Activated naive CD4-positive, alpha-beta T cell treated with anti-CD3 and anti-CD28 coated beads for 36 hours (primary cell): Measurements from ENCODE around the gene RFTN2. TPM values are rescaled to one million over a fixed set of nuclear protein-coding genes. Genes with fewer than 3 reads are reported as not detected.
"Not testable (repeated sequence)": the region's sequence is repeated elsewhere in the genome, so short reads cannot be mapped to it uniquely, and the experiment has no call there.

Experiments used
- CTCF ChIA-PET: fragments of 350-600 bp; sonication (Branson Sonifier 250); formaldehyde crosslinking; loops from one replicate; lab custom pipeline; 2021; ENCODE audit warnings: antibody characterized with exemption; lab: Charles Lee
- DNase-seq: peaks from one replicate; pipeline ENCODE4 v3.0.0-alpha.2; 2020
- H3K27ac Mint-ChIP-seq: one replicate; pipeline ENCODE4 v1.8.0; 2021; ENCODE audit warnings: mild to moderate bottlenecking, mixed read lengths
- H3K27me3 Mint-ChIP-seq: one replicate; pipeline ENCODE4 v1.8.0; 2021; ENCODE audit warnings: low read depth, mixed read lengths
- H3K36me3 Mint-ChIP-seq: one replicate; pipeline ENCODE4 v1.8.0; 2021; ENCODE audit warnings: low read depth, mixed read lengths
- H3K4me1 Mint-ChIP-seq: one replicate; pipeline ENCODE4 v1.8.0; 2021; ENCODE audit warnings: low read depth, mixed read lengths
- H3K4me3 Mint-ChIP-seq: one replicate; pipeline ENCODE4 v1.8.0; 2021; ENCODE audit warnings: mild to moderate bottlenecking, moderate library complexity, mixed read lengths
- H3K9me3 Mint-ChIP-seq: one replicate; pipeline ENCODE4 v1.8.0; 2021; ENCODE audit warnings: mixed read lengths
- intact Hi-C: fragments of 100-400 bp; cut with micrococcal nuclease; formaldehyde crosslinking; loops from one replicate; pipeline ENCODE4 v1.15.1; 2023
- total RNA-seq, 2 experiments: library from RNA; stranded (reverse); gene quantifications; one replicate each; pipeline ENCODE4 v1.2.3, GENCODE V29; 2021

RFTN2 gene
- total RNA-seq, 2 experiments from 2014 or later = not detected

DNA sequence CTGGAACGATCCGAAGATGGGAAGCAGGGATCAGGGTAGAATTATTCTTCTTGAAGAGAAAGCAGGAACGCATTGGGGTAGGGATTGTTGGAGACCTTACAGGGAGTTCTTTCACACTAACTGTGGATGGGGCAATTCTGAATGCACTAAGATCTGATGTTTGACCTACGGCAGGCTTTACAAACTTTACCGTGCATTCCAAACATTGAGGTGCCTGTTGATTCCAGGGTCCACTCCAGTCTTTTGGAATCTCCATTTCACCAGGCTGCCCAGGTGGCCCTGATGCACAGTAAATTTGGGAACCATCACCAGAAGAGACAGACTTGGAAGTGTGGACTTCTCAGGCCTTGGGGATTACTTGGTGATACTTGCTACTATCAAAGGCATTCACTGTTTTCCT lies 76.9 kb downstream of the RFTN2 start:
- CTCF ChIA-PET = no interaction called here
- H3K4me3 Mint-ChIP-seq = no peak overlapping the region
- no peaks in the 10 kb centered on the region for H3K36me3 Mint-ChIP-seq
- H3K27me3 Mint-ChIP-seq = peaks cover 4% of the 10 kb centered on the region
- H3K9me3 Mint-ChIP-seq = no peaks in the 10 kb centered on the region
- intact Hi-C loops = loop anchor here (2.0 kb wide), 1 partner anchor 100 kb away; the partner anchor contains the start of gene HSPD1
- peaks cover 5% of the 10 kb centered on the region for H3K4me1 Mint-ChIP-seq
- no peak overlapping the region for H3K27ac Mint-ChIP-seq
- no peak for DNase-seq

GRCh38 chr2:197597166-197597565 lies 78.2 kb downstream of the RFTN2 start:
- no peak overlapping the region for H3K27ac Mint-ChIP-seq
- intact Hi-C loops = no loop called here
- no peak overlapping the region for H3K4me3 Mint-ChIP-seq
- CTCF ChIA-PET = interaction anchor here (1.0 kb wide), 1 partner anchor 155 kb away, joined by 3 read pairs; no protein-coding TSS in a partner anchor
- peaks cover 4% of the 10 kb centered on the region for H3K27me3 Mint-ChIP-seq
- H3K4me1 Mint-ChIP-seq = peaks cover 5% of the 10 kb centered on the region
- no peaks in the 10 kb centered on the region for H3K9me3 Mint-ChIP-seq
- no peaks in the 10 kb centered on the region for H3K36me3 Mint-ChIP-seq
- DNase-seq = no peak

- CTCF ChIA-PET = interaction anchor here (1.0 kb wide), 1 partner anchor 155 kb away, joined by 3 read pairs; no protein-coding TSS in a partner anchor
- peaks cover 5% of the 10 kb centered on the region for H3K4me1 Mint-ChIP-seq
- no peaks in the 10 kb centered on the region for H3K9me3 Mint-ChIP-seq
- H3K27me3 Mint-ChIP-seq = peaks cover 4% of the 10 kb centered on the region
- intact Hi-C loops = no loop called here
- no peak overlapping the region for H3K4me3 Mint-ChIP-seq
- no peak for DNase-seq
- H3K27ac Mint-ChIP-seq = no peak overlapping the region
- no peaks in the 10 kb centered on the region for H3K36me3 Mint-ChIP-seq
These were observed 78.6 kb downstream of the RFTN2 start for GRCh38 chr2:197596766-197597165.

DNA sequence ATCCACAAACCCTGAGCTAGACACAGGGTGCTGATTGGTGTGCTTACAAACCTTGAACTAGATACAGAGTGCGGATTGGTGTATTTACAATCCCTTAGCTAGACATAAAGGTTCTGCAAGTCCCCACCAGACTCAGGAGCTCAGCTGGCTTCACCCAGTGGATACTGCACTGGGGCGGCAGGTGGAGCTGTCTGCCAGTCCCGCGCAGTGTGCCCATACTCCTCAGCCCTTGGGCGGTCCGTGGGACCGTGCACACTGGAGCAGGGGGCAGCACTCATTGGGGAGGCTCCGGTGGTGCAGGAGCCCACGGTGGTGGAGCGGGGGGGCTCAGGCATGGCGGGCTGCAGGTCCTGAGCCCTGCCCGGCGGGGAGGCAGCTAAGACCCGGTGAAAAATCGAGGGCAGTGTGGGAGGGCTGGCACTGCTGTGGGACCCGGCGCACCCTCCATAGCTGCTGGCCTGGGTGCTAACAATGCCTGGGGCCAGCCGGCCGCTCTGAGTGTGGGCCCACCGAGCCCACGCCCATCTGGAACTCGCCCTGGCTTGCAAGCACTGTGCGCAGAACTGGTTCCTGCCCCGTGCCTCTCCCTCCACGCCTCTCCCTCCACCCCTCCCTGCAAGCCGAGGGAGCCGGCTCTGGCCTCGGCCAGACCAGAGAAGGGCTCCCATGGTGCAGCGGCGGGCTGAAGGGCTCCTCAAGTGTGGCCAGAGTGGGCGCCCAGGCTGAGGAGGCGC lies 83.9 kb downstream of the RFTN2 start:
- no peak overlapping the region for H3K27ac Mint-ChIP-seq
- H3K4me1 Mint-ChIP-seq = no peaks in the 10 kb centered on the region
- no peak for DNase-seq
- H3K9me3 Mint-ChIP-seq = no peaks in the 10 kb centered on the region
- intact Hi-C loops = no loop called here
- peaks cover 7% of the 10 kb centered on the region for H3K27me3 Mint-ChIP-seq
- H3K36me3 Mint-ChIP-seq = no peaks in the 10 kb centered on the region
- H3K4me3 Mint-ChIP-seq = no peak overlapping the region
- CTCF ChIA-PET = no interaction called here

DNA sequence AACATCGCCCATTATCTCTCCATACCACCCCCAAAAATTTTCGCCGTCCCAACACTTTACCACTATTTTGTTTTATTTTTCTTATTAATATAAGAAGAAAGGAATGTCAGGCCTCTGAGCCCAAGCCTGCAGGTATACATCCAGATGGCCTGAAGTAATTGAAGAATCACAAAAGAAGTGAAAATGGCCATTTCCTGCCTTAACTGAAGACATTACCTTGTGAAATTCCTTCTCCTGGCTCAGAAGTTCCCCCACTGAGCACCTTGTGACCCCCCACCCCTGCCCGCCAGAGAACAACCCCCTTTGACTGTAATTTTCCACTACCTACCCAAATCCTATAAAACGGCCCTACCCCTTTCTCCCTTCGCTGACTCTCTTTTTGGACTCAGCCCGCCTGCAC lies 88.1 kb downstream of the RFTN2 start:
- DNase-seq, intact Hi-C loops, H3K27ac Mint-ChIP-seq, H3K9me3 Mint-ChIP-seq, H3K4me1 Mint-ChIP-seq, H3K4me3 Mint-ChIP-seq, H3K27me3 Mint-ChIP-seq, H3K36me3 Mint-ChIP-seq, CTCF ChIA-PET: not testable (repeated sequence)

DNA sequence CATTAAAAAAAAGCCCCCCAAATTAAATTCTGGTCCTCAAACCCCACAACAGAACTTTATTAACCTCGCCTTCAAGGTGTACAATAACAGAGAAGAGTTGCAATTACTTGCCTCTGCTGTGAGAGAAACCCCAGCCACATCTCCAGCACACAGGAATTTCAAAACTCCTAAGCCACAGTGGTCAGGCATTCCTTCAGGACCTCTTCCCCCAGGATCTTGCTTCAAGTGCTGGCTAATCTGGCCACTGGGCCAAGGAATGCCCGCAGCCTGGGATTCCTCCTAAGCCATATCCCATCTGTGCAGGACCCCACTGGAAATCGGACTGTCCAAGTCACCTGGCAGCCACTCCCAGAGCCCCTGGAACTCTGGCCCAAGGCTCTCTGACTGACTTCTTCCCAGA lies 95.2 kb downstream of the RFTN2 start:
- H3K36me3 Mint-ChIP-seq, DNase-seq, H3K4me3 Mint-ChIP-seq, H3K27me3 Mint-ChIP-seq, CTCF ChIA-PET, H3K27ac Mint-ChIP-seq, H3K9me3 Mint-ChIP-seq, H3K4me1 Mint-ChIP-seq, intact Hi-C loops: not testable (repeated sequence)

DNA sequence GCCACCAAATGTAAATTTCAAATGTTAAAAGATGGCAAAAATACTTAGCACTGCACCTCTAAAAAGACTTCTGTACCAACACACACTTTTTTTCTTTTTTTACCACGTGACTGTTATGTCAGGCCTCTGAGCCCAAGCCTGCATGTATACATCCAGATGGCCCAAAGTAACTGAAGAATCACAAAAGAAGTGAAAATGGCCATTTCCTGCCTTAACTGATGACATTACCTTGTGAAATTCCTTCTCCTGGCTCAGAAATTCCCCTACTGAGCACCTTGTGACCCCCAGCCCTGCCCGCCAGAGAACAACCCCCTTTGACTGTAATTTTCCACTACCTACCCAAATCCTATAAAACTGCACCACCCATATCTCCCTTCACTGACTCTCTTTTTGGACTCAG lies 97.1 kb downstream of the RFTN2 start:
- H3K4me3 Mint-ChIP-seq, intact Hi-C loops, H3K4me1 Mint-ChIP-seq, DNase-seq, H3K27me3 Mint-ChIP-seq, H3K36me3 Mint-ChIP-seq, CTCF ChIA-PET, H3K27ac Mint-ChIP-seq: not testable (repeated sequence)
- H3K9me3 Mint-ChIP-seq = peaks cover 18% of the 10 kb centered on the region

- Mint-ChIP-seq H3K27ac (no peak overlapping the region), H3K9me3 (peaks cover 23% of the 10 kb centered on the region), H3K4me1 (no peaks in the 10 kb centered on the region), H3K4me3 (no peak overlapping the region), H3K36me3 (peaks cover 14% of the 10 kb centered on the region), H3K27me3 (no peaks in the 10 kb centered on the region)
- DNase-seq = no peak
- intact Hi-C loops = no loop called here
- CTCF ChIA-PET = interaction anchor here (0.6 kb wide), 1 partner anchor 23 kb away, joined by 3 read pairs; no protein-coding TSS in a partner anchor
These were observed 97.9 kb downstream of the RFTN2 start for GRCh38 chr2:197577446-197577845.

DNA sequence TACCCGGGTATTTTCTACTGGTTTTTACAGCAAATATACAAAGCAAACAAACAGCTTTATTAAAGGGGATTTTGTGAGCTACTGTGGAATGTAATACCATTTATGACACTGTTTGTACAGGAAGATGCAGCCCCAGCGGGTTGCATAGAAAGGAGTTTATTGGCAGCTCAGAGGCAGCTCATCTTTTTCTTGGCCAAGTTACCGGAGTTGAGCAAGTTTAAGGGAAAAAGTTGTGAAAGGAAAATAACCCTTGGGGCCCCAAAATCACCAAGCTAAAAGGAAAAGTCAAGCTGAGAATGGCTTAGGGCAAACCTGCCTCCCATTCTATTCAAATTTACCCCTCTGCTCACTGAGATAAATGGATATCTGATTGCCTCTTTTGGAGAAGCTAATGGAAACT lies 98.8 kb downstream of the RFTN2 start:
- Mint-ChIP-seq H3K27ac (no peak overlapping the region), H3K36me3 (peaks cover 17% of the 10 kb centered on the region), H3K4me1 (no peaks in the 10 kb centered on the region), H3K27me3 (no peaks in the 10 kb centered on the region), H3K4me3 (no peak overlapping the region), H3K9me3 (peaks cover 23% of the 10 kb centered on the region)
- CTCF ChIA-PET = interaction anchor here (0.5 to 1.4 kb wide), 6 partner anchors 9 to 521 kb away, joined by 3 read pairs; no protein-coding TSS in a partner anchor
- intact Hi-C loops = no loop called here
- no peak for DNase-seq

DNA sequence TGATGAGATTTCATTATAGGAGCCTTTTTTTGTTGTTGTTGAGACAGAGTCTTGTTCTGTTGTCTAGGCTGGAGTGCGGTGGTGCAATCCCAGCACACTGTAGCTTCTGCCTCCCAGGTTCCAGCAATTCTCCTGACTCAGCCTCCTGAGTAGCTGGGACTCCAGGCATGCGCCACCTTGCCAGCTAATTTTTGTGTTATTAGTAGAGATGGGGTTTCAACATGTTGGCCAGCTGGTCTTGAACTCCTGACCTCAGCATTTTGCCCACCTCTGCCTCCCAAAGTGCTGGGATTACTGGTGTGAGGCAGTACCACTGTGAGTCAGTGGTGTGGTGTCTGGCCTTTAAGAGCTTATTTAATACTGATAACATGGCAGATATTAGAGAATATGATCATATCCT lies 99.4 kb downstream of the RFTN2 start:
- CTCF ChIA-PET = interaction anchor here (0.5 to 1.4 kb wide), 4 partner anchors 10 to 331 kb away, joined by 3 read pairs; no protein-coding TSS in a partner anchor
- Mint-ChIP-seq H3K9me3 (peaks cover 23% of the 10 kb centered on the region), H3K4me3 (no peak overlapping the region), H3K27me3 (no peaks in the 10 kb centered on the region), H3K4me1 (no peaks in the 10 kb centered on the region), H3K27ac (no peak overlapping the region), H3K36me3 (peaks cover 17% of the 10 kb centered on the region)
- no peak for DNase-seq
- intact Hi-C loops = no loop called here

DNA sequence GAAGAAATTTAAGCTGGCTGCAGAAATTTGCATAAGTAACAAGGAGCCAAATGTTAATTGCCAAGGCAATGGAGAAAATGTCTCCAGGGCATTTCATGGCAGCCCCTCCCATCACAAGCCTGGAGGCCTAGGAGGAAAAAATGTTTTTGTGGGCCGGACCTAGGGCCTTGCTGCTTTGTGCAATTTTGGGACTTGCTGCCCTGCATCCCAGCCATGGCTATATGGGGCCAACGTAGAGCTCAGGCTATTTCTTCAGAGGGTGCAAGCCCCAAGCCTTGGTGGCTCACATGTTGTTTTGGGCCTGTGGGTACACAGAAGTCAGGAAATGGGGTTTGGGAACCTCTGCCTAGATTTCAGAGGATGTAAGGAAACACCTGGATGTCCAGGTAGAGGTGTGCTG lies 101.8 kb downstream of the RFTN2 start:
- intact Hi-C loops = no loop called here
- CTCF ChIA-PET = no interaction called here
- Mint-ChIP-seq H3K27me3 (no peaks in the 10 kb centered on the region), H3K9me3 (peaks cover 23% of the 10 kb centered on the region), H3K36me3 (peaks cover 17% of the 10 kb centered on the region), H3K4me1 (no peaks in the 10 kb centered on the region), H3K4me3 (no peak overlapping the region), H3K27ac (no peak overlapping the region)
- no peak for DNase-seq

DNA sequence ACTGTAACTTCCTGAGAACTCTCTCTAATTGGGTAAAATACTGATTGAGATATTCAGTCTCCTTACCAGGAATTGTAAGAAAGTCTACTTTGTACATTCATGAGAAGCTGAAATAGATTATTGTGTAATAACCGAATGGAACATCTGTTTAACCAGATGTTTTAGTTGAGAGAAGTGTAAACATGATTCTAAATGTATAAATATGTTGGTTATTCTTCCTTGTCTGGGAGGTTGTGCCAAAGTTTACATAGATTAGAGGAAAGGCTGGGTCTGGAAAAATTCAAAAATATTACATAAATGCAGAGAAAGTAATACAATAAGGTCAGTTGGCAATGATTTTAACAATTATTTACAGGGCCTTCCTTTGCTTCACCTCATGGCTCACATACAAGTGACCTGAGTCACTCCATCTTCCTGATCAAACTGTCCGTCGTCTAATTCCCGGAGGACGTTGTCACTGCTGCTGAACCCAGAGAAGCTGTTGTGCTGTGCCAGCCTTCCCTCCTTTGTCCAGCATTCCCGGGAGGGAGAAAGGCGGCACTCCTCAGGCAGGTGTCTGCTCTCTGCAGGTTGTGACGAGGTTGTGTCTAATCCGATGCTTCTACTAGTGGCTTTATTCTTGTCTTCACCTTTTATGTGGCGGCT lies 103.6 kb downstream of the RFTN2 start:
- no peak for DNase-seq
- CTCF ChIA-PET = no interaction called here
- Mint-ChIP-seq H3K9me3 (peaks cover 23% of the 10 kb centered on the region), H3K27me3 (no peaks in the 10 kb centered on the region), H3K4me1 (no peaks in the 10 kb centered on the region), H3K27ac (no peak overlapping the region), H3K36me3 (peaks cover 17% of the 10 kb centered on the region), H3K4me3 (no peak overlapping the region)
- intact Hi-C loops = no loop called here
